GM12892 (cell line): ENCODE measurements around the gene FN1.

Source experiments
- DNase-seq: peaks from one replicate; pipeline ENCODE4 v3.0.0; 2011; ENCODE audit not compliant: insufficient read length
- FAIRE-seq: peaks from 2 replicates; lab custom pipeline; 2011; peaks lifted over from hg19 to GRCh38; lab: Jason Lieb, UNC
- POLR2A ChIP-seq: IDR thresholded peaks from 2 replicates; pipeline ENCODE4 v1.6.1; 2011; ENCODE audit warnings: low read depth, low read length, control low read depth
- POLR2AphosphoS5 ChIP-seq: IDR thresholded peaks from 2 replicates; pipeline ENCODE4 v1.6.1; 2011; ENCODE audit warnings: low read depth, low read length, control low read depth
- TAF1 ChIP-seq: IDR thresholded peaks from 2 replicates; pipeline ENCODE4 v1.6.1; 2011; ENCODE audit warnings: low read depth, mild to moderate bottlenecking, control low read depth, low read length, borderline replicate concordance

FN1 gene

DNA sequence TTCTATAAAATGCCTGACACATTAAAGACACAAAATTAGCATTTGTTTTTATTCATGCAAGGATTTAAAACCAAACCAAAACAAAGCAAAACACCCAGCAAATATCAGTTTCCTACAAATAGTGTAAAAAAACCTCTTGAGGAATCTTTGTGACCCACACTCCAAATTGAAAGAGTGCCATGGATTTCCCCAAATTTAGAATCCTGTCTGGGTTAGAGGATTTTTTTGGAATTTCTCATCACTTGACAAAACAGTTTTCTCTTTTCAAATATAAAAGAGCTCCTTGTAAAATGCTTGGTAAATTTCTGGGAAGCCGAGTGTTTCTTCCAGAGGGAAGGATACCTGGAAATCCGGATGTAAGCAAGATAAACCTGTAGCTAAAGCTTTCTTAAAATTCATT lies 1.7 kb upstream of the FN1 start:
- FAIRE-seq: no peak
- no peak for TF ChIP-seq POLR2A
- no peak for TF ChIP-seq POLR2AphosphoS5
- no peak for TF ChIP-seq TAF1
- no peak for DNase-seq

DNA sequence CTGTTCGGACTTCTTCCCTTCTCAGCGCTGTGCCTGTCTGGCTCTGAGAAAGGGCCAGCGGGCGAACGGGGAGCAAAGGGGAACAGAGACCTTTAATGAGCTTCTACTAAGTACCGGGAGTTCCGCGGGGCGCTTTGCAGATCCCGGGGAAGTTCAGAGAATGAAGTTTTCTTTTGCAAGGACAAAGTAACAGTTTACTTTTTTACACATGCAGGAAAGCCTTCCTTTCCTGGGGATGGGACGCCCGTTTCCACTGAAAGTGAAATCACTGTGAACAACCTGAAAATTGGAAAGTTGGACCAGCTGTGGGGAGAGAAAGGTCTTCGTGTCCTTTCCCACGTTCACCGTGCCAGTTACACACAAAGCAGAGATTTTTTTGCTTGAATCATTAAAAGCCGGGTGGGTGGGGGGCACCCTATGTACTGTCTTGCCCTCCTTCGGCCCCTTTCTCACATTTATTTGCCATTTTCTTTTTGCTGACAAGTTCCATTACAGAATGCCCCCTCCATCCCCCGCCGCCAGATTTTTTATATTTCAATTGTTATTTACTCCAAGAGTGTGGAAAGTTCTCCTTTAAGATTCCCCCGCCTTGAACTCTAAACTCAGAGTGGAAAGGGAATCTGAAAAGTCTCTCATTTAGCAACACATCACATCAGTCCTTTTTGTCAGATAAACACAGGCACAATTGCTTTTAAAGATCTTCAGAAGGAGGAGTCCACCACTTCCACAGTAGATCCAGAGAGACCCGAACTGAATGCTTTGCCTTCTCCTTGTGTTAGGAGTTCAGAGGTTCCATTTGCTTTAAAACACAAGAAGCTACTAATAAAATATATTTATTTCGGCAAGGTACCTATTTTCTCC lies 1.1 kb upstream of the FN1 start:
- FAIRE-seq: no peak

DNA sequence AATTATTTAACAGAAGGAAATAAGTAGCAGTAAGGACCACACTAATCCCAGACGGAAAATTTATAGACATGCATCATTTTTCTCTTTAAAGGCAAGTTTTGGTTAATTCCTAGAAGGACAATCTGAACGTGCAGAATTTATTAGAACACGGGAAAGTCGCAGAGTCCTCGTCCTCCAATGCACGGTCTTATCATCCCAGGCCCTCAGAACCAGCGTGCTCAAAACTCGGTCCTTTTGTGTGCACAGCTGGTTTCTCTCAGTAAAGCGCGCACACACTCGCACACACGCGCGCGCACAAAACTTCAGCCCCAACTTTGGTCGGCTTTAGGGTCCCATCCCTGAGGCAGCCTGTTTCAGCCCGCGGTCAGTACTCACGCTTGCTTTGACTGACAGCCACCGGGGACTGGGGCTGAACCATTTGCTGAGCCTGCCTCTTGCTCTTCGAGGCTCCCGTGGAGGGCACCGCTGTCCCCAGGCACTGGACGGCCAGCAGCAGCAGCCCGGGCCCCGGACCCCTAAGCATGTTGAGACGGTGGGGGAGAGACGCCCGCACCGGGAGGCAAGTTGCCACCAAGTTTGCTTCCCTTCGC lies 493 bp downstream of the FN1 start:
- no peak for FAIRE-seq
- DNase-seq: peak; percentile 4
- TF ChIP-seq POLR2AphosphoS5 (no peak), TAF1 (no peak), POLR2A (no peak)

More for the DNA sequence above, 1.1 kb upstream of the FN1 start:
- TF ChIP-seq TAF1: no peak
- no peak for TF ChIP-seq POLR2A
- no peak for TF ChIP-seq POLR2AphosphoS5
- DNase-seq: peak; percentile 12

- TF ChIP-seq TAF1: no peak
- TF ChIP-seq POLR2AphosphoS5: no peak
- TF ChIP-seq POLR2A: no peak
- DNase-seq: no peak
- no peak for FAIRE-seq
Observed at GRCh38 chr2:215434447-215435279, 1.2 kb downstream of the FN1 start.

DNA sequence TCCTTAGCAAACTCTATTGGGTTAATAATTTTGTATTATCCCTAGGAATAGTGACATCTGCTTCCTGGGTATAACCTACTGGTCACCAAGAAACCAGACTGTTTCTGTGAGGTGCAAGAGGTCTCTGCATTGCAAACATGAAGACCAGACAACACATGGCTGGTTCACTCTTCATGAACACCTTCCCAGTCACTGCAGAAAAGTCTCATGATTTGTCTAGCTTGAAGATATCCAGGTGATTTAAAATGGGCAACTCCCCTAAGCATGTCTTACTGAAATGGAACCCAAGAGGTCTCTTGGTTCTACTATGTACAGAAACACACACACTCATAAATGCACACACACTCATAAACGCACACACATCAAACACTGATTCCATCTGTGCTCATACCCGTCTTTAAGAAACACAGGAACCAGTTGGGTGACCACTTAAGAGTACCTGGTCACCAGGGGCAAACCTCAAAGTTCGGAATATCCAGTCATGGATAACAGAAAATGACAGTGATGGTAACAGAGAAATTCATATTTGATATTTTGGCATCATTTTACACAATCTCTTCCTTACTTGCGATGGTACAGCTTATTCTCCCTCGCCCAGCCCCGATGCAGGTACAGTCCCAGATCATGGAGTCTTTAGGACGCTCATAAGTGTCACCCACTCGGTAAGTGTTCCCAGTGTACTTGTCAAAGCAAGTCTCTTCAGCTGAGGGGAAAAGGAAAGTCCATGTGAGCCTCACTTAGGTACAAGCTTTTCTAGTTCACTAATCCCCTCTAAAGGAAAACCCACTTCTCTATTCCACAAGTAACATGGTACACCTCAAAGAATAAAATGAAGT lies 2.9 kb downstream of the FN1 start:
- FAIRE-seq: no peak
- no peak for DNase-seq
- no peak for TF ChIP-seq POLR2A
- TF ChIP-seq TAF1: no peak
- TF ChIP-seq POLR2AphosphoS5: no peak

- no peak for DNase-seq
- TF ChIP-seq POLR2A (no peak), TAF1 (no peak), POLR2AphosphoS5 (no peak)
- no peak for FAIRE-seq
Observed at GRCh38 chr2:215431778-215432758, 3.8 kb downstream of the FN1 start.

GRCh38 chr2:215431290-215431689 lies 4.6 kb downstream of the FN1 start:
- no peak for TF ChIP-seq TAF1
- TF ChIP-seq POLR2AphosphoS5: no peak
- no peak for TF ChIP-seq POLR2A
- no peak for FAIRE-seq
- DNase-seq: no peak

DNA sequence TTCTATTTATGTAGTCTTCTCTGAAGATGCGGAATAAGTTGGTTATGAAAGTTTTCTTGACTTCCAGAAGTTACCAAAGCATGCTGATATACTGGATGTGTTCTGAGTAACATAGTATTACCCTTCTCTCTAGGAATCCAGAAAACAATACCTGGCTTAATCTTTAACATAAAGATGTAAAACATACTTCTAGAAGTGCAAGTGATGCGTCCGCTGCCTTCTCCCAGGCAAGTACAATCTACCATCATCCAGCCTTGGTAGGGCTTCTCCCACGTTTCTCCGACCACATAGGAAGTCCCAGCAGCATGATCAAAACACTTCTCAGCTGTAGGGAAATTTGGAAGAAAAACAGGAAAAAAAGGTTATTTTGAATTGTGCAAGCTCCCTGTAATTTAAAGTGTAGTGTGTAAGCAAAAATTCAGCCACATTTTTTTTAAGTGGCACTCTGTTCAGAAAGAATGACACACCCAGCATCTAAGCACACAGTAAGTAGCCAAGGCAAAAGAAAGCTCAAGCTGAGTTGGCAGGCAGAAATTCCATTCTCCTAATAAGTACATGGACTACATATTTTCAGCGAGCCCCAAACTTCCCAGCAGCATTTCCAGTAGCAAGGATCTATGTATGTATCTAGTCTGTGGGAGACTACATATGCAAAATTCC lies 5.2 kb downstream of the FN1 start:
- no peak for TF ChIP-seq TAF1
- no peak for TF ChIP-seq POLR2A
- no peak for TF ChIP-seq POLR2AphosphoS5
- FAIRE-seq (no peak), DNase-seq (no peak)

GRCh38 chr2:215429424-215429823 lies 6.4 kb downstream of the FN1 start:
- TF ChIP-seq POLR2AphosphoS5 (no peak), POLR2A (no peak), TAF1 (no peak)
- no peak for FAIRE-seq
- DNase-seq: no peak

GRCh38 chr2:215428060-215428910 lies 7.6 kb downstream of the FN1 start:
- DNase-seq: no peak
- FAIRE-seq: no peak

More at GRCh38 chr2:215428060-215428910, 7.6 kb downstream of the FN1 start:
- TF ChIP-seq POLR2AphosphoS5 (no peak), POLR2A (no peak), TAF1 (no peak)
